GM18861 (cell line): ENCODE measurements around the gene SDK1.
"Not testable (repeated sequence)": the region's sequence is repeated elsewhere in the genome, so short reads cannot be mapped to it uniquely, and the experiment has no call there.

Source experiments
- ATAC-seq: cut with Tn5 transposase; IDR thresholded peaks from one replicate; pipeline ENCODE4 v1.9.1; 2021; ENCODE audit not compliant: unreplicated experiment

Gene SDK1

GRCh38 chr7:3908153-3908552 is 607.1 kb downstream of the SDK1 start:
- no peak for ATAC-seq

- no peak for ATAC-seq
These were observed 608.1 kb downstream of the SDK1 start for GRCh38 chr7:3909128-3909527.

GRCh38 chr7:3910054-3910453 is 609.0 kb downstream of the SDK1 start:
- no peak for ATAC-seq

- no peak for ATAC-seq
These were observed 610.6 kb downstream of the SDK1 start for GRCh38 chr7:3911685-3912084.

GRCh38 chr7:3912291-3912690 is 611.2 kb downstream of the SDK1 start:
- ATAC-seq = no peak

GRCh38 chr7:3914051-3914775 is 613.2 kb downstream of the SDK1 start:
- ATAC-seq = no peak

- no peak for ATAC-seq
These were observed 614.4 kb downstream of the SDK1 start for GRCh38 chr7:3915337-3915878.

- no peak for ATAC-seq
These were observed 615.1 kb downstream of the SDK1 start for GRCh38 chr7:3916146-3916545.

- no peak for ATAC-seq
These were observed 616.4 kb downstream of the SDK1 start for GRCh38 chr7:3917436-3917835.

- no peak for ATAC-seq
These were observed 617.5 kb downstream of the SDK1 start for GRCh38 chr7:3918576-3918975.

- no peak for ATAC-seq
These were observed 621.2 kb downstream of the SDK1 start for GRCh38 chr7:3922175-3922635.

GRCh38 chr7:3923307-3923918 is 622.4 kb downstream of the SDK1 start:
- ATAC-seq = no peak

- no peak for ATAC-seq
These were observed 623.2 kb downstream of the SDK1 start for GRCh38 chr7:3924277-3924676.

GRCh38 chr7:3927446-3928110 is 626.5 kb downstream of the SDK1 start:
- ATAC-seq = no peak

GRCh38 chr7:3928727-3929515 is 627.9 kb downstream of the SDK1 start:
- ATAC-seq = no peak

GRCh38 chr7:3931843-3932242 is 630.8 kb downstream of the SDK1 start:
- ATAC-seq = no peak

GRCh38 chr7:3937146-3937545 is 636.1 kb downstream of the SDK1 start:
- ATAC-seq = no peak

- ATAC-seq = no peak
These were observed 636.6 kb downstream of the SDK1 start for GRCh38 chr7:3937605-3938004.

- not testable (repeated sequence) for ATAC-seq
These were observed 640.7 kb downstream of the SDK1 start for GRCh38 chr7:3941706-3942105.

- ATAC-seq = no peak
These were observed 641.2 kb downstream of the SDK1 start for GRCh38 chr7:3942276-3942675.
